Fibroblast of the aortic adventitia (primary cell): Measurements from ENCODE around the gene NUDT2. TPM values are rescaled to one million over a fixed set of nuclear protein-coding genes. Genes with fewer than 3 reads are reported as not detected.

Source experiments
- DNase-seq: peaks from one replicate; pipeline ENCODE4 v3.0.0-alpha.2; 2010; ENCODE audit warnings: low read depth
- H3K4me3 ChIP-seq: 2 replicates; pipeline ENCODE4 v1.5.1; 2011; ENCODE audit warnings: low read depth, mild to moderate bottlenecking, control low read depth, low read length, moderate library complexity
- CTCF ChIP-seq: IDR thresholded peaks from 2 replicates; pipeline ENCODE4 v1.5.1; 2011; ENCODE audit warnings: mild to moderate bottlenecking, low read length, control low read depth, inconsistent platforms; ENCODE audit not compliant: insufficient read depth
- total RNA-seq: library from RNA; depleted of rRNA; stranded (reverse); fragments of >200 nt; gene quantifications from 2 replicates; pipeline ENCODE4 v1.2.3, GENCODE V29; 2012; ENCODE audit warnings: low replicate concordance

Gene NUDT2
- total RNA-seq, 1 donor = 22.0 TPM

GRCh38 chr9:34370970-34371880 lies 41.9 kb downstream of the NUDT2 start:
- H3K4me3 ChIP-seq = no peak overlapping the region
- no peak for DNase-seq
- no peak for TF ChIP-seq CTCF

GRCh38 chr9:34371886-34372466 lies 42.6 kb downstream of the NUDT2 start:
- DNase-seq = no peak
- no peak for TF ChIP-seq CTCF
- H3K4me3 ChIP-seq = no peak overlapping the region

- TF ChIP-seq CTCF = no peak
- DNase-seq = no peak
- H3K4me3 ChIP-seq = no peak overlapping the region
Observed at GRCh38 chr9:34372467-34373011, 43.2 kb downstream of the NUDT2 start.

DNA sequence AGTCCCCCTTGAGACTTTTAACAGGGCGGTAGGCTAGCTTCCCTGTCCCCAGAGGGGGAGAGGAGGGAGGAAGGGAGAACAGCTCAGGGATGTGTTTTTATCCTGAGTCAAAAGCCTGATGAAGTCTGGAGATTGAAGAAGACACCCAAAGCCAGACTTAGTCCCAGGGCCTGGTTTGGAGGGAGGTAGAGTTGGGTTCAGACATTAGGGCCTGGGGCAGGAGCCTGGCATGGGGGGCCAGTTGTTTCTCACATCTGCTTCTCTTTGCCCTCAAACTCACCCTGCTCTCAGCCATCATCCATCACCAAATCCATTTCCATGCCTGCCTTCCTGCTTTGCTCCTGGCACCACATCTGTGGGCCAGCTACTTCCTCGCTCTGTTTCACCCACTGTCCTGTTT lies 44.4 kb downstream of the NUDT2 start:
- DNase-seq = no peak

DNA sequence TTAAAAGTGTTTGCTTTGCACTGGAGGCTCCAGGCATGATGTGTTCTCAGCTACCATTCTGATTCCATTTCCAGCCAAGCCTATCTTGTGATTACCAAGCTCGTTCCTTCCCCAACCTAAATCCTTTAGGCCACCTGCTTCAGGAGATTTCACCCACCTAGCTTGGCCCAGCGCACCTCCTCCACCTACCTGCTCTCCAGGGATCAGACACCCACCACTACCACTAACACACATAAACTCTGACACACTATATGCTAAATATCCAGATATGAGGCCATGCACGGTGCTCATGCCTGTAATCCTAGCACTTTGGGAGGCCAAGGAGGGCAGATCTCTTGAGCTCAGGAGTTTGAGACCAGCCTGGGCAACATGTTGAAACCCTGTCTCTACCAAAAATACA lies 45.0 kb downstream of the NUDT2 start:
- DNase-seq = no peak
- no peak for TF ChIP-seq CTCF
- no peak overlapping the region for H3K4me3 ChIP-seq

More for the DNA sequence above, 44.4 kb downstream of the NUDT2 start:
- TF ChIP-seq CTCF = no peak
- H3K4me3 ChIP-seq = no peak overlapping the region

- H3K4me3 ChIP-seq = no peak overlapping the region
- DNase-seq = no peak
Observed at GRCh38 chr9:34374905-34375552, 45.7 kb downstream of the NUDT2 start.

More at GRCh38 chr9:34374905-34375552, 45.7 kb downstream of the NUDT2 start:
- TF ChIP-seq CTCF = no peak
